MCF 10A (cell line): Measurements from ENCODE around the gene CRELD2. TPM values are rescaled to one million over a fixed set of nuclear protein-coding genes. Genes with fewer than 3 reads are reported as not detected.

Experiments
- BruUV-seq: library from RNA; stranded (reverse); fragments of 400-500 nt; replicated peaks from 2 replicates; lab custom pipeline; 2021; lab: Mats Ljungman, UMichigan
- CTCF ChIA-PET: fragments of 300-600 bp; sonication (Branson Sonifier 250); formaldehyde crosslinking; extraction: SDS; loops from one replicate; lab custom pipeline; 2021; ENCODE audit warnings: antibody characterized with exemption, inconsistent platforms; lab: Yijun Ruan, JAX
- POLR2A ChIA-PET: fragments of 300-600, 350-650 bp; sonication (Branson Sonifier 250); formaldehyde crosslinking; extraction: SDS; loops from one replicate; lab custom pipeline; 2020; ENCODE audit warnings: antibody characterized with exemption, inconsistent platforms; lab: Yijun Ruan, JAX
- DNase-seq: peaks from one replicate; pipeline ENCODE4 v3.0.0-alpha.2; 2018; ENCODE audit not compliant: unreplicated experiment
- H3K27ac Mint-ChIP-seq: one replicate; pipeline ENCODE4 v1.8.0; 2022; ENCODE audit warnings: mild to moderate bottlenecking, low read depth, mixed read lengths; ENCODE audit not compliant: unreplicated experiment
- H3K27me3 Mint-ChIP-seq: one replicate; pipeline ENCODE4 v1.8.0; 2022; ENCODE audit warnings: mixed read lengths; ENCODE audit not compliant: insufficient read depth, unreplicated experiment
- H3K36me3 Mint-ChIP-seq: one replicate; pipeline ENCODE4 v1.8.0; 2022; ENCODE audit warnings: mild to moderate bottlenecking, moderate library complexity, mixed read lengths; ENCODE audit not compliant: insufficient read depth, unreplicated experiment
- H3K4me1 Mint-ChIP-seq: one replicate; pipeline ENCODE4 v1.8.0; 2022; ENCODE audit warnings: mixed read lengths; ENCODE audit not compliant: insufficient read depth, unreplicated experiment
- H3K4me3 Mint-ChIP-seq: one replicate; pipeline ENCODE4 v1.8.0; 2022; ENCODE audit warnings: mild to moderate bottlenecking, moderate library complexity, mixed read lengths; ENCODE audit not compliant: unreplicated experiment
- H3K9me3 Mint-ChIP-seq: one replicate; pipeline ENCODE4 v1.8.0; 2022; ENCODE audit warnings: mixed read lengths; ENCODE audit not compliant: unreplicated experiment
- CTCF ChIP-seq: fragments of 200-600 bp; IDR thresholded peaks from one replicate; pipeline ENCODE4 v1.8.0; 2022; ENCODE audit warnings: antibody characterized with exemption, mild to moderate bottlenecking; ENCODE audit not compliant: unreplicated experiment
- intact Hi-C: fragments of 100-400 bp; cut with micrococcal nuclease; formaldehyde crosslinking; loops from 2 replicates; pipeline ENCODE4 v1.14.1; 2022
- total RNA-seq: library from RNA; stranded (reverse); gene quantifications from 2 replicates; pipeline ENCODE4 v1.2.3, GENCODE V29; 2022

Gene CRELD2
- total RNA-seq, 1 experiment from 2014 or later = 70.7 TPM

- CTCF ChIA-PET = interaction anchor here (0.5 to 1.6 kb wide), 5 partner anchors 15 to 97 kb away, joined by 3 to 4 read pairs (median 3); no protein-coding TSS in a partner anchor
- no TSS peak for BruUV-seq
- POLR2A ChIA-PET = interaction anchor here (0.6 to 5.0 kb wide), 5 partner anchors 17 to 94 kb away, joined by 3 to 65 read pairs (median 4); partner anchors contain the start of gene PIM3
Measured at GRCh38 chr22:49933236-49934159, 15.1 kb downstream of the CRELD2 start.

GRCh38 chr22:49934160-49934890 is 15.9 kb downstream of the CRELD2 start:
- Mint-ChIP-seq H3K27ac (no peak overlapping the region), H3K9me3 (no peaks in the 10 kb centered on the region)
- CTCF ChIA-PET = interaction anchor here (0.5 to 1.6 kb wide), 2 partner anchors 93 to 96 kb away, joined by 3 read pairs; no protein-coding TSS in a partner anchor

More at GRCh38 chr22:49933236-49934159, 15.1 kb downstream of the CRELD2 start:
- no peaks in the 10 kb centered on the region for H3K27me3 Mint-ChIP-seq
- peak overlapping the region; percentile 67 for H3K4me3 Mint-ChIP-seq
- H3K4me1 Mint-ChIP-seq = peaks cover 16% of the 10 kb centered on the region
- peak overlapping the region; percentile 46 for H3K27ac Mint-ChIP-seq
- H3K36me3 Mint-ChIP-seq = peaks cover 7% of the 10 kb centered on the region
- intact Hi-C loops = no loop called here
- no peaks in the 10 kb centered on the region for H3K9me3 Mint-ChIP-seq
- no peak for DNase-seq
- TF ChIP-seq CTCF = no peak

GRCh38 chr22:49934891-49935557 is 16.6 kb downstream of the CRELD2 start:
- POLR2A ChIA-PET = interaction anchor here (1.5 to 1.8 kb wide), 3 partner anchors 25 to 32 kb away, joined by 5 to 13 read pairs (median 13); partner anchors contain the start of gene PIM3
- peak overlapping the region; percentile 67 for H3K4me3 Mint-ChIP-seq
- no TSS peak for BruUV-seq
- DNase-seq = peak; percentile 68
- no peaks in the 10 kb centered on the region for H3K9me3 Mint-ChIP-seq
- intact Hi-C loops = no loop called here
- H3K36me3 Mint-ChIP-seq = peaks cover 7% of the 10 kb centered on the region
- H3K4me1 Mint-ChIP-seq = peaks cover 16% of the 10 kb centered on the region
- no peaks in the 10 kb centered on the region for H3K27me3 Mint-ChIP-seq
- CTCF ChIA-PET = no interaction called here
- no peak for TF ChIP-seq CTCF
- H3K27ac Mint-ChIP-seq = no peak overlapping the region

More at GRCh38 chr22:49934160-49934890, 15.9 kb downstream of the CRELD2 start:
- Mint-ChIP-seq H3K36me3 (peaks cover 7% of the 10 kb centered on the region), H3K4me1 (peaks cover 16% of the 10 kb centered on the region), H3K27me3 (no peaks in the 10 kb centered on the region), H3K4me3 (peak overlapping the region; percentile 67)
- intact Hi-C loops = no loop called here
- DNase-seq = peak; percentile 66
- no TSS peak for BruUV-seq
- POLR2A ChIA-PET = interaction anchor here (0.9 to 5.0 kb wide), 3 partner anchors 17 to 38 kb away, joined by 3 to 65 read pairs (median 9); partner anchors contain the start of gene PIM3
- no peak for TF ChIP-seq CTCF
